K562 (cell line): Measurements from ENCODE around the gene KRT72. TPM values are rescaled to one million over a fixed set of nuclear protein-coding genes. Genes with fewer than 3 reads are reported as not detected.

ENCODE experiments used
- polyA plus RNA-seq, 8 experiments: library from polyadenylated mRNA; depleted of rRNA in 4 of 8; stranded (reverse) in 5 of 8; unstranded in 3 of 8; fragments of >200 nt; fragmentation: Nextera tagmentation in 2 of 8; fragmentation: Illumina TruSeq in 1 of 8; extraction: Ambion mirVana in 2 of 8; extraction: Trizol in 1 of 8; gene quantifications; 2 replicates each; pipeline versions ENCODE4 v1.2.1 to v1.2.3, GENCODE V29; 2011 to 2014; ENCODE audit warnings: inconsistent platforms in 1 of 8, missing spikeins in 1 of 8
- total RNA-seq, 7 experiments: library from RNA; depleted of rRNA in 6 of 7; stranded (reverse); fragments of >200 nt in 6 of 7; fragmentation: Illumina TruSeq in 2 of 7; extraction: Trizol in 2 of 7; gene quantifications; 2 replicates each; pipeline versions ENCODE4 v1.2.1 to v1.2.3, GENCODE V29; 2011 to 2021; ENCODE audit warnings: low replicate concordance in 1 of 7

KRT72 gene
- total and polyA plus RNA-seq, 9 of the 15 experiments (the other 6 are each of a cell fraction or from before 2014, with no cell fraction given): not detected

Other genes starting within 250 kb of the KRT72 start
Only the 7 nearest of the 19 such genes appear.
- gene KRT5, start 81.1 kb downstream of the KRT72 start, total RNA-seq (2014; rRNA removed): not detected in 2 replicates
- gene KRT5, start 81.1 kb downstream of the KRT72 start, total RNA-seq (2014; rRNA removed; fragmentation: Illumina TruSeq; extraction: Trizol): not detected in 2 replicates
- gene KRT5, start 81.1 kb downstream of the KRT72 start, total RNA-seq (2015; rRNA removed; fragmentation: Illumina TruSeq; extraction: Trizol): not detected in 2 replicates
- not detected in 2 replicates for gene KRT5, start 81.1 kb downstream of the KRT72 start, total RNA-seq (2021)
- 0.12 and 0.32 TPM in 2 replicates for gene KRT5, start 81.1 kb downstream of the KRT72 start, polyA plus RNA-seq (2011; rRNA removed)
- not detected in 2 replicates for gene KRT5, start 81.1 kb downstream of the KRT72 start, polyA plus RNA-seq (2014; fragmentation: Illumina TruSeq; extraction: Trizol)
- gene KRT5, start 81.1 kb downstream of the KRT72 start, polyA plus RNA-seq (2014; fragmentation: Nextera tagmentation; extraction: Ambion mirVana): not detected
- not detected in 2 replicates for gene KRT5, start 81.1 kb downstream of the KRT72 start, polyA plus RNA-seq (2014; rRNA removed)
- not detected in 2 replicates for gene KRT71, start 48.3 kb downstream of the KRT72 start, total RNA-seq (2014; rRNA removed)
- not detected in 2 replicates for gene KRT71, start 48.3 kb downstream of the KRT72 start, total RNA-seq (2014; rRNA removed; fragmentation: Illumina TruSeq; extraction: Trizol)
- gene KRT71, start 48.3 kb downstream of the KRT72 start, total RNA-seq (2015; rRNA removed; fragmentation: Illumina TruSeq; extraction: Trizol): not detected in 2 replicates
- gene KRT71, start 48.3 kb downstream of the KRT72 start, total RNA-seq (2021): not detected in 2 replicates
- gene KRT71, start 48.3 kb downstream of the KRT72 start, polyA plus RNA-seq (2011; rRNA removed): not detected in 2 replicates
- gene KRT71, start 48.3 kb downstream of the KRT72 start, polyA plus RNA-seq (2014; fragmentation: Illumina TruSeq; extraction: Trizol): not detected in 2 replicates
- gene KRT71, start 48.3 kb downstream of the KRT72 start, polyA plus RNA-seq (2014; fragmentation: Nextera tagmentation; extraction: Ambion mirVana): not detected
- not detected in 2 replicates for gene KRT71, start 48.3 kb downstream of the KRT72 start, polyA plus RNA-seq (2014; rRNA removed)
- gene KRT74, start 27.6 kb downstream of the KRT72 start, total RNA-seq (2014; rRNA removed): not detected in 2 replicates
- gene KRT74, start 27.6 kb downstream of the KRT72 start, total RNA-seq (2014; rRNA removed; fragmentation: Illumina TruSeq; extraction: Trizol): not detected in 2 replicates
- not detected in 2 replicates for gene KRT74, start 27.6 kb downstream of the KRT72 start, total RNA-seq (2015; rRNA removed; fragmentation: Illumina TruSeq; extraction: Trizol)
- not detected in 2 replicates for gene KRT74, start 27.6 kb downstream of the KRT72 start, total RNA-seq (2021)
- gene KRT74, start 27.6 kb downstream of the KRT72 start, polyA plus RNA-seq (2011; rRNA removed): not detected in 2 replicates
- not detected in 2 replicates for gene KRT74, start 27.6 kb downstream of the KRT72 start, polyA plus RNA-seq (2014; fragmentation: Illumina TruSeq; extraction: Trizol)
- not detected for gene KRT74, start 27.6 kb downstream of the KRT72 start, polyA plus RNA-seq (2014; fragmentation: Nextera tagmentation; extraction: Ambion mirVana)
- gene KRT74, start 27.6 kb downstream of the KRT72 start, polyA plus RNA-seq (2014; rRNA removed): not detected in 2 replicates
- 0.14 TPM in 1 of 2 replicates, not detected in the other for gene KRT73, start 17.1 kb upstream of the KRT72 start, total RNA-seq (2014; rRNA removed)
- not detected in 2 replicates for gene KRT73, start 17.1 kb upstream of the KRT72 start, total RNA-seq (2014; rRNA removed; fragmentation: Illumina TruSeq; extraction: Trizol)
- 0.11 and 0.18 TPM in 2 replicates for gene KRT73, start 17.1 kb upstream of the KRT72 start, total RNA-seq (2015; rRNA removed; fragmentation: Illumina TruSeq; extraction: Trizol)
- not detected in 2 replicates for gene KRT73, start 17.1 kb upstream of the KRT72 start, total RNA-seq (2021)
- gene KRT73, start 17.1 kb upstream of the KRT72 start, polyA plus RNA-seq (2011; rRNA removed): not detected in 2 replicates
- gene KRT73, start 17.1 kb upstream of the KRT72 start, polyA plus RNA-seq (2014; fragmentation: Illumina TruSeq; extraction: Trizol): 0.09 TPM in 1 of 2 replicates, not detected in the other
- not detected for gene KRT73, start 17.1 kb upstream of the KRT72 start, polyA plus RNA-seq (2014; fragmentation: Nextera tagmentation; extraction: Ambion mirVana)
- 0.13 TPM in 1 of 2 replicates, not detected in the other for gene KRT73, start 17.1 kb upstream of the KRT72 start, polyA plus RNA-seq (2014; rRNA removed)
- gene KRT2, start 50.7 kb upstream of the KRT72 start, total RNA-seq (2014; rRNA removed): 0.04 TPM in 1 of 2 replicates, not detected in the other
- gene KRT2, start 50.7 kb upstream of the KRT72 start, total RNA-seq (2014; rRNA removed; fragmentation: Illumina TruSeq; extraction: Trizol): 0.04 and 0.10 TPM in 2 replicates
- 0.60 and 0.69 TPM in 2 replicates for gene KRT2, start 50.7 kb upstream of the KRT72 start, total RNA-seq (2015; rRNA removed; fragmentation: Illumina TruSeq; extraction: Trizol)
- 0.11 TPM in 1 of 2 replicates, not detected in the other for gene KRT2, start 50.7 kb upstream of the KRT72 start, total RNA-seq (2021)
- 0.03 and 0.04 TPM in 2 replicates for gene KRT2, start 50.7 kb upstream of the KRT72 start, polyA plus RNA-seq (2011; rRNA removed)
- 0.06 TPM in 1 of 2 replicates, not detected in the other for gene KRT2, start 50.7 kb upstream of the KRT72 start, polyA plus RNA-seq (2014; fragmentation: Illumina TruSeq; extraction: Trizol)
- gene KRT2, start 50.7 kb upstream of the KRT72 start, polyA plus RNA-seq (2014; fragmentation: Nextera tagmentation; extraction: Ambion mirVana): under 1 TPM; 0.07 to 0.10 TPM
- gene KRT2, start 50.7 kb upstream of the KRT72 start, polyA plus RNA-seq (2014; rRNA removed): 0.17 TPM in 1 of 2 replicates, not detected in the other
- not detected in 2 replicates for gene KRT1, start 78.9 kb upstream of the KRT72 start, total RNA-seq (2014; rRNA removed)
- not detected in 2 replicates for gene KRT1, start 78.9 kb upstream of the KRT72 start, total RNA-seq (2014; rRNA removed; fragmentation: Illumina TruSeq; extraction: Trizol)
- gene KRT1, start 78.9 kb upstream of the KRT72 start, total RNA-seq (2015; rRNA removed; fragmentation: Illumina TruSeq; extraction: Trizol): 0.11 and 0.18 TPM in 2 replicates
- gene KRT1, start 78.9 kb upstream of the KRT72 start, total RNA-seq (2021): not detected in 2 replicates
- not detected in 2 replicates for gene KRT1, start 78.9 kb upstream of the KRT72 start, polyA plus RNA-seq (2011; rRNA removed)
- gene KRT1, start 78.9 kb upstream of the KRT72 start, polyA plus RNA-seq (2014; fragmentation: Illumina TruSeq; extraction: Trizol): not detected in 2 replicates
- gene KRT1, start 78.9 kb upstream of the KRT72 start, polyA plus RNA-seq (2014; fragmentation: Nextera tagmentation; extraction: Ambion mirVana): not detected
- not detected in 2 replicates for gene KRT1, start 78.9 kb upstream of the KRT72 start, polyA plus RNA-seq (2014; rRNA removed)
- gene KRT77, start 102.1 kb upstream of the KRT72 start, total RNA-seq (2014; rRNA removed): not detected in 2 replicates
- gene KRT77, start 102.1 kb upstream of the KRT72 start, total RNA-seq (2014; rRNA removed; fragmentation: Illumina TruSeq; extraction: Trizol): not detected in 2 replicates
- gene KRT77, start 102.1 kb upstream of the KRT72 start, total RNA-seq (2015; rRNA removed; fragmentation: Illumina TruSeq; extraction: Trizol): not detected in 2 replicates
- not detected in 2 replicates for gene KRT77, start 102.1 kb upstream of the KRT72 start, total RNA-seq (2021)
- gene KRT77, start 102.1 kb upstream of the KRT72 start, polyA plus RNA-seq (2011; rRNA removed): not detected in 2 replicates
- gene KRT77, start 102.1 kb upstream of the KRT72 start, polyA plus RNA-seq (2014; fragmentation: Illumina TruSeq; extraction: Trizol): not detected in 2 replicates
- not detected for gene KRT77, start 102.1 kb upstream of the KRT72 start, polyA plus RNA-seq (2014; fragmentation: Nextera tagmentation; extraction: Ambion mirVana)
- gene KRT77, start 102.1 kb upstream of the KRT72 start, polyA plus RNA-seq (2014; rRNA removed): not detected in 2 replicates